Measurements from ENCODE around the gene UTF1. TPM values are rescaled to one million over a fixed set of nuclear protein-coding genes. Genes with fewer than 3 reads are reported as not detected.
"Not testable (repeated sequence)": the region's sequence is repeated elsewhere in the genome, so short reads cannot be mapped to it uniquely, and the experiment has no call there.

Gene UTF1
- total and polyA plus RNA-seq, 8 donors, result not detected

DNA sequence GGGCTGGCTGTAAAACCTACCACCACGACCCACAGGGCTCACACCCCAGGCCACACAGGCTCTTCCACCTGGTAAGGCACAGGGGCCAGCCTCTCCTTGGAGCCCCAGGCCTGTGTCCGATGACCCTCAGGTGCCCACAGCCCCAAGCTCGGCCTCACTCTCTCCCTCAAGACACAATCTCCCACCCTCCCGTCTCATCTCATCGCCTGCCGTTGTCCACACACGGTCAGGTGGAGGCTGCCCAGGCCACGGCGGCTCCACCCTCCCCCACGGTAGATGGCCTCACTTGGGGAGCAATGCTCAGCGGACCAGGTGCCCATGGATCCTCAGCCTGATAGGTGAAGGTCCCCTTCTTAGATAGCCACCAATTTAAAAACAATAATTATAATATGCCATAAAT is 8.7 kb upstream of the UTF1 start:
- peaks cover 2 to 69% (median 28%) of the 10 kb centered on the region in 3 donors for H3K27me3 ChIP-seq
- no peaks in the 10 kb centered on the region for H3K9me3 ChIP-seq
- TF ChIP-seq POLR2AphosphoS5 (IDR thresholded peaks at IDR 0.05), result no peak
- TF ChIP-seq EP300 (IDR thresholded peaks at IDR 0.05), result no peak
- TF ChIP-seq, protein P1, sequence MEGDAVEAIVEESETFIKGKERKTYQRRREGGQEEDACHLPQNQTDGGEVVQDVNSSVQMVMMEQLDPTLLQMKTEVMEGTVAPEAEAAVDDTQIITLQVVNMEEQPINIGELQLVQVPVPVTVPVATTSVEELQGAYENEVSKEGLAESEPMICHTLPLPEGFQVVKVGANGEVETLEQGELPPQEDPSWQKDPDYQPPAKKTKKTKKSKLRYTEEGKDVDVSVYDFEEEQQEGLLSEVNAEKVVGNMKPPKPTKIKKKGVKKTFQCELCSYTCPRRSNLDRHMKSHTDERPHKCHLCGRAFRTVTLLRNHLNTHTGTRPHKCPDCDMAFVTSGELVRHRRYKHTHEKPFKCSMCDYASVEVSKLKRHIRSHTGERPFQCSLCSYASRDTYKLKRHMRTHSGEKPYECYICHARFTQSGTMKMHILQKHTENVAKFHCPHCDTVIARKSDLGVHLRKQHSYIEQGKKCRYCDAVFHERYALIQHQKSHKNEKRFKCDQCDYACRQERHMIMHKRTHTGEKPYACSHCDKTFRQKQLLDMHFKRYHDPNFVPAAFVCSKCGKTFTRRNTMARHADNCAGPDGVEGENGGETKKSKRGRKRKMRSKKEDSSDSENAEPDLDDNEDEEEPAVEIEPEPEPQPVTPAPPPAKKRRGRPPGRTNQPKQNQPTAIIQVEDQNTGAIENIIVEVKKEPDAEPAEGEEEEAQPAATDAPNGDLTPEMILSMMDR (IDR thresholded peaks at IDR 0.05), result no peak
- TF ChIP-seq POLR2A (IDR thresholded peaks at IDR 0.05), result no peak
- no peak overlapping the region for H3K4me3 ChIP-seq
- H3K4me1 ChIP-seq, result no peaks in the 10 kb centered on the region
- no peak for DNase-seq
- WGBS, 5 donors, result 89 to 91% (median 90%) methylated on average over 10 to 11 of the region's 11 CpGs
- intact Hi-C loops (cut with DNase I; ENCODE audit: low total_unique reads), result no loop called here
- no peaks in the 10 kb centered on the region for H3K36me3 ChIP-seq
- H3K27ac ChIP-seq, result no peak overlapping the region

DNA sequence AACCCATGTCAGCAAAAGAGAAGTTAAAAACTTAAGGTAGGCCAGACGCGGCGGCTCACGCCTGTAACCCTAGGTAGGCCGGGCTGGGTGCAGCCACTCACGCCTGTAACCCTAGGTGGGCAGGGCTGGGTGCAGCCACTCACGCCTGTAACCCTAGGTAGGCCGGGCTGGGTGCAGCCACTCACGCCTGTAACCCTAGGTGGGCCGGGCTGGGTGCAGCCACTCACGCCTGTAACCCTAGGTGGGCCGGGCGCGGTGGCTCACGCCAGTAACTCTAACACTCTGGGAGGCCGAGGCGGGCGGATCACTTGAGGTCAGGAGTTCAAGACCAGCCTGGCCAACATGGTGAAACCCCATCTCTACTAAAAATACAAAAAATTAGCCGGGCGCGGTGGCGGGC is 8.3 kb upstream of the UTF1 start:
- H3K9me3 ChIP-seq; H3K27ac ChIP-seq; intact Hi-C loops (cut with DNase I; ENCODE audit: low total_unique reads); DNase-seq; H3K4me1 ChIP-seq; H3K4me3 ChIP-seq; H3K36me3 ChIP-seq: not testable (repeated sequence)
- 84 to 88% (median 88%) methylated on average over 15 to 18 of the region's 22 CpGs for WGBS, 5 donors
- peaks cover 2 to 70% (median 32%) of the 10 kb centered on the region in 3 donors for H3K27me3 ChIP-seq

- intact Hi-C loops (cut with DNase I; ENCODE audit: low total_unique reads), result no loop called here
- H3K4me1 ChIP-seq, result no peaks in the 10 kb centered on the region
- no peaks in the 10 kb centered on the region for H3K36me3 ChIP-seq
- H3K27ac ChIP-seq, result no peak overlapping the region
- H3K9me3 ChIP-seq, result no peaks in the 10 kb centered on the region
- no peak overlapping the region for H3K4me3 ChIP-seq
- peaks cover under 1 to 77% (median 43%) of the 10 kb centered on the region in 3 donors for H3K27me3 ChIP-seq
- WGBS, 5 donors, result 67 to 77% (median 72%) methylated on average over 8 to 14 of the region's 14 CpGs
- TF ChIP-seq, protein P1 (IDR thresholded peaks at IDR 0.05), result no peak
- no peak for DNase-seq
Observed at GRCh38 chr10:133224076-133224475, 5.9 kb upstream of the UTF1 start.

- intact Hi-C loops (cut with DNase I; ENCODE audit: low total_unique reads), result no loop called here
- no peak overlapping the region for H3K27ac ChIP-seq
- H3K4me3 ChIP-seq, result no peak overlapping the region
- H3K36me3 ChIP-seq, result no peaks in the 10 kb centered on the region
- TF ChIP-seq POLR2AphosphoS5 (IDR thresholded peaks at IDR 0.05), result no peak
- TF ChIP-seq, protein P1 (IDR thresholded peaks at IDR 0.05), result no peak
- TF ChIP-seq EP300 (IDR thresholded peaks at IDR 0.05), result no peak
- no peak for TF ChIP-seq POLR2A (IDR thresholded peaks at IDR 0.05)
- 69 to 79% (median 75%) methylated on average over 17 to 25 of the region's 25 CpGs for WGBS, 5 donors
- peaks cover under 1 to 7% (median 6%) of the 10 kb centered on the region in 4 donors for H3K4me1 ChIP-seq
- no peaks in the 10 kb centered on the region for H3K9me3 ChIP-seq
- peak in 1 of 2 donors; percentile 47 for DNase-seq
- peaks cover 8 to 77% (median 43%) of the 10 kb centered on the region in 3 donors for H3K27me3 ChIP-seq
Observed at GRCh38 chr10:133224756-133225372, 5.2 kb upstream of the UTF1 start.

GRCh38 chr10:133225707-133226191 is 4.3 kb upstream of the UTF1 start:
- H3K4me3 ChIP-seq, result no peak overlapping the region
- H3K27ac ChIP-seq, result no peak overlapping the region
- H3K36me3 ChIP-seq, result no peaks in the 10 kb centered on the region
- no peaks in the 10 kb centered on the region for H3K9me3 ChIP-seq
- DNase-seq, result no peak
- intact Hi-C loops (cut with DNase I; ENCODE audit: low total_unique reads), result no loop called here
- 79 to 87% (median 83%) methylated on average over 20 to 23 of the region's 23 CpGs for WGBS, 5 donors
- peaks cover 7 to 15% (median 12%) of the 10 kb centered on the region in 4 donors for H3K4me1 ChIP-seq
- H3K27me3 ChIP-seq, result peaks cover 14 to 80% (median 43%) of the 10 kb centered on the region in 3 donors
- no peak for TF ChIP-seq POLR2A (IDR thresholded peaks at IDR 0.05)
- TF ChIP-seq, protein P1 (IDR thresholded peaks at IDR 0.05), result no peak
- no peak for TF ChIP-seq POLR2AphosphoS5 (IDR thresholded peaks at IDR 0.05)
- TF ChIP-seq EP300 (IDR thresholded peaks at IDR 0.05), result no peak

Data from stomach (tissue), 9 donors.